VCaP (cell line): ENCODE measurements around the gene NANS.

Experiments
- H3K27ac ChIP-seq: fragments of 450-650 bp; 2 replicates; pipeline ENCODE4 v1.5.1; 2017
- CTCF ChIP-seq: fragments of 450-650 bp; conservative IDR thresholded peaks from 2 replicates; pipeline ENCODE4 v1.5.1; 2017; ENCODE audit warnings: mild to moderate bottlenecking, moderate library complexity

NANS gene

GRCh38 chr9:98054376-98054951 lies 2.1 kb upstream of the NANS start:
- no peak for TF ChIP-seq CTCF
- H3K27ac ChIP-seq = no peak overlapping the region

- TF ChIP-seq CTCF = no peak
- H3K27ac ChIP-seq = peak overlapping the region; percentile 78
Measured at GRCh38 chr9:98057138-98057799, 737 bp downstream of the NANS start.

GRCh38 chr9:98062161-98062560 lies 5.6 kb downstream of the NANS start:
- H3K27ac ChIP-seq = peak overlapping the region; percentile 34; the same call in 1 of the 2 replicates
- no peak for TF ChIP-seq CTCF

GRCh38 chr9:98064623-98065392 lies 8.3 kb downstream of the NANS start:
- H3K27ac ChIP-seq = no peak overlapping the region

GRCh38 chr9:98066235-98066634 lies 9.7 kb downstream of the NANS start:
- no peak for TF ChIP-seq CTCF
- H3K27ac ChIP-seq = no peak overlapping the region

More at GRCh38 chr9:98064623-98065392, 8.3 kb downstream of the NANS start:
- TF ChIP-seq CTCF = no peak

- no peak overlapping the region for H3K27ac ChIP-seq
- TF ChIP-seq CTCF = no peak
Measured at GRCh38 chr9:98067184-98067583, 10.7 kb downstream of the NANS start.

GRCh38 chr9:98069551-98069950 lies 13.0 kb downstream of the NANS start:
- TF ChIP-seq CTCF = no peak
- H3K27ac ChIP-seq = no peak overlapping the region
